Measurements from ENCODE around the gene INSL3. TPM values are rescaled to one million over a fixed set of nuclear protein-coding genes. Genes with fewer than 3 reads are reported as not detected.

Gene INSL3
- total RNA-seq, 1 donor from 2014 or later, result not detected

GRCh38 chr19:17835182-17836006 is 14.1 kb upstream of the INSL3 start:
- no peaks in the 10 kb centered on the region for H3K36me3 ChIP-seq
- no peak overlapping the region for H3K27ac ChIP-seq
- H4K20me1 ChIP-seq (ENCODE audit: low read depth), result peaks cover 4% of the 10 kb centered on the region
- H3K4me3 Mint-ChIP-seq, result peak overlapping the region; percentile 2
- H3K9ac ChIP-seq, result no peak overlapping the region
- peak overlapping the region; percentile 7 for H3K4me2 ChIP-seq
- peaks cover 13% of the 10 kb centered on the region for H3K4me1 ChIP-seq
- H3K36me3 Mint-ChIP-seq, result no peaks in the 10 kb centered on the region
- H3K4me3 ChIP-seq, result no peak overlapping the region
- H3K9me3 Mint-ChIP-seq, result no peaks in the 10 kb centered on the region
- H3K27me3 ChIP-seq, result peaks cover 38% of the 10 kb centered on the region
- peaks cover 14% of the 10 kb centered on the region for H3K27me3 Mint-ChIP-seq (ENCODE audit: insufficient read depth, low read depth)
- H3K9me3 ChIP-seq (ENCODE audit: low read depth), result no peaks in the 10 kb centered on the region
- DNase-seq (ENCODE audit: low spot score), result no peak
- H3K4me1 Mint-ChIP-seq, result peaks cover 28% of the 10 kb centered on the region
- H2AFZ ChIP-seq (replicated peaks), result no peak overlapping the region
- H3K27ac Mint-ChIP-seq, result peak overlapping the region; percentile 8
- peaks cover 25% of the 10 kb centered on the region for H3F3A ChIP-seq (ENCODE audit: low read depth)
- no peak for TF ChIP-seq EZH2 (IDR thresholded peaks at IDR 0.05)
- TF ChIP-seq, protein P1, sequence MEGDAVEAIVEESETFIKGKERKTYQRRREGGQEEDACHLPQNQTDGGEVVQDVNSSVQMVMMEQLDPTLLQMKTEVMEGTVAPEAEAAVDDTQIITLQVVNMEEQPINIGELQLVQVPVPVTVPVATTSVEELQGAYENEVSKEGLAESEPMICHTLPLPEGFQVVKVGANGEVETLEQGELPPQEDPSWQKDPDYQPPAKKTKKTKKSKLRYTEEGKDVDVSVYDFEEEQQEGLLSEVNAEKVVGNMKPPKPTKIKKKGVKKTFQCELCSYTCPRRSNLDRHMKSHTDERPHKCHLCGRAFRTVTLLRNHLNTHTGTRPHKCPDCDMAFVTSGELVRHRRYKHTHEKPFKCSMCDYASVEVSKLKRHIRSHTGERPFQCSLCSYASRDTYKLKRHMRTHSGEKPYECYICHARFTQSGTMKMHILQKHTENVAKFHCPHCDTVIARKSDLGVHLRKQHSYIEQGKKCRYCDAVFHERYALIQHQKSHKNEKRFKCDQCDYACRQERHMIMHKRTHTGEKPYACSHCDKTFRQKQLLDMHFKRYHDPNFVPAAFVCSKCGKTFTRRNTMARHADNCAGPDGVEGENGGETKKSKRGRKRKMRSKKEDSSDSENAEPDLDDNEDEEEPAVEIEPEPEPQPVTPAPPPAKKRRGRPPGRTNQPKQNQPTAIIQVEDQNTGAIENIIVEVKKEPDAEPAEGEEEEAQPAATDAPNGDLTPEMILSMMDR (IDR thresholded peaks at IDR 0.05), result no peak
- TF ChIP-seq EZH2phosphoT487 (IDR thresholded peaks at IDR 0.05), result no peak
- no peaks in the 10 kb centered on the region for H3K79me2 ChIP-seq (ENCODE audit: low read depth)

- H3K27ac Mint-ChIP-seq, result no peak overlapping the region
These were observed 13.2 kb upstream of the INSL3 start for GRCh38 chr19:17834350-17835181.

DNA sequence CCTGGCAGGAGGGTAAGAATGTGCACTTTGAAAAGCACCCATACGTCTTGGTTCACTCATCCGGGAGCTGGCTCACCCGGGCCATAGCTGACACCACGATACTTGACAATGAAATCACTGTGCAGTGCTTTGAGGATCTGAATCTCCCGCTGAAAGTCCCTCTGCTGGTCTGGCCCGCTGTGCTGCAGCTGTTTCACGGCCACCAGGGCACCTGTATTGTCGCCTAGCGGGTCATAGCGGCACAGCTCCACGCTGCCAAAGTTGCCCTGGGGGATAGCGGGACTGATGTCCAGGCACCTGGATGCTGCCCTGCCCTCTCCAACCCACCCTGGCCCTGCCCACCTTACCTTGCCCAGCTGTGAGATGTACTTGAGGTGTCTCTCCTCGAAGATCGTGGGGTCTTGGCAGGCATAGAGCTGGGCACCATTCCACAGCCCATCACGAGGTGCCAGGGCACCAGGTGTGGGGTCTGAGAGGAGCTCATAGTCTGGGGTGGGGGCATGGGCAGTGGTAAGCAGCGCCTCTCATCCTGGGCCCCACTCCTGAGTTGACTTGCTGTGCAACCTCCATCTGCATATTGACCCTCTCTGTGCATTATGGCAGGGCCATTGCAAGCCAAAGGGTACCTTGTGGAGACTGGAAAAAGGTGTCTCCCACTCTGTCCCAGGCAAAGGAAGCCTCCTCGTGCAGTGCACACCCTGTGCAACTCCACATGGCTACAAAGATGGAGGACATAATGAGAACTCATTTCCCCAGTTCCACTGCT is 11.3 kb upstream of the INSL3 start:
- H3K9me3 Mint-ChIP-seq, result no peaks in the 10 kb centered on the region
- no peak for DNase-seq (ENCODE audit: low spot score)
- Histone ChIP-seq H3K4me2 (no peak overlapping the region), H3K27me3 (peaks cover 20% of the 10 kb centered on the region), H2AFZ (replicated peaks) (no peak overlapping the region), H3F3A (ENCODE audit: low read depth) (peaks cover 38% of the 10 kb centered on the region), H3K9me3 (ENCODE audit: low read depth) (no peaks in the 10 kb centered on the region), H3K27ac (no peak overlapping the region), H3K79me2 (ENCODE audit: low read depth) (no peaks in the 10 kb centered on the region), H3K4me1 (peaks cover 13% of the 10 kb centered on the region), H3K4me3 (no peak overlapping the region), H3K36me3 (no peaks in the 10 kb centered on the region), H4K20me1 (ENCODE audit: low read depth) (peaks cover 4% of the 10 kb centered on the region), H3K9ac (no peak overlapping the region)
- peaks cover 6% of the 10 kb centered on the region for H3K27me3 Mint-ChIP-seq (ENCODE audit: insufficient read depth, low read depth)
- H3K36me3 Mint-ChIP-seq, result no peaks in the 10 kb centered on the region
- peaks cover 30% of the 10 kb centered on the region for H3K4me1 Mint-ChIP-seq
- TF ChIP-seq, protein P1 (IDR thresholded peaks at IDR 0.05), result no peak
- TF ChIP-seq EZH2phosphoT487 (IDR thresholded peaks at IDR 0.05) (no peak), EZH2 (IDR thresholded peaks at IDR 0.05) (no peak)
- no peak overlapping the region for H3K27ac Mint-ChIP-seq
- peak overlapping the region; percentile 64 for H3K4me3 Mint-ChIP-seq

More at GRCh38 chr19:17834350-17835181, 13.2 kb upstream of the INSL3 start:
- Histone ChIP-seq H3K9me3 (ENCODE audit: low read depth) (no peaks in the 10 kb centered on the region), H3K27me3 (peaks cover 29% of the 10 kb centered on the region), H3F3A (ENCODE audit: low read depth) (peaks cover 33% of the 10 kb centered on the region), H3K4me2 (peak overlapping the region; percentile 7), H3K79me2 (ENCODE audit: low read depth) (no peaks in the 10 kb centered on the region), H4K20me1 (ENCODE audit: low read depth) (peaks cover 4% of the 10 kb centered on the region), H3K27ac (no peak overlapping the region), H3K9ac (no peak overlapping the region), H3K36me3 (no peaks in the 10 kb centered on the region), H3K4me1 (peaks cover 13% of the 10 kb centered on the region), H2AFZ (replicated peaks) (no peak overlapping the region), H3K4me3 (no peak overlapping the region)
- Mint-ChIP-seq H3K9me3 (no peaks in the 10 kb centered on the region), H3K36me3 (no peaks in the 10 kb centered on the region), H3K4me1 (peaks cover 34% of the 10 kb centered on the region), H3K27me3 (ENCODE audit: insufficient read depth, low read depth) (peaks cover 12% of the 10 kb centered on the region), H3K4me3 (peak overlapping the region; percentile 2)
- no peak for TF ChIP-seq EZH2phosphoT487 (IDR thresholded peaks at IDR 0.05)
- TF ChIP-seq, protein P1 (IDR thresholded peaks at IDR 0.05), result peak; percentile 42
- DNase-seq (ENCODE audit: low spot score), result peak; percentile 58

Data from neural progenitor cell (in vitro differentiated cells).